HepG2 (cell line): ENCODE data around the gene ARFGAP1. TPM values are rescaled to one million over a fixed set of nuclear protein-coding genes. Genes with fewer than 3 reads are reported as not detected.
A peak's percentile ranks its signal among the peaks of the same experiment; 100 is the strongest.

ENCODE experiments used
- AHR ChIP-seq: IDR thresholded peaks from 2 replicates; pipeline ENCODE4 v1.6.1; 2018; ENCODE audit warnings: missing genetic modification reagents, missing compliant biosample characterization
- ASH2L ChIP-seq: fragments of 300-600, 200-600 bp; sonication (generic); IDR thresholded peaks from 2 replicates; pipeline ENCODE4 v1.7.0; 2017; ENCODE audit warnings: low read depth, mild to moderate bottlenecking, moderate library complexity, mixed read lengths, low read length; ENCODE audit not compliant: insufficient read length
- ATAD3A ChIP-seq: sonication (generic); formaldehyde crosslinking; IDR thresholded peaks from 2 replicates; pipeline ENCODE4 v1.4.0; 2020; ENCODE audit warnings: missing genetic modification reagents
- ETS1 ChIP-seq: sonication (generic); formaldehyde crosslinking; IDR thresholded peaks from 2 replicates; pipeline ENCODE4 v1.4.0; 2020; ENCODE audit warnings: missing genetic modification reagents
- HDAC1 ChIP-seq: sonication (generic); formaldehyde crosslinking; IDR thresholded peaks from 2 replicates; pipeline ENCODE4 v1.5.1; 2020; ENCODE audit warnings: mild to moderate bottlenecking, missing genetic modification reagents
- HIVEP1 ChIP-seq: sonication (generic); formaldehyde crosslinking; IDR thresholded peaks from 2 replicates; pipeline ENCODE4 v1.4.0; 2020; ENCODE audit warnings: mild to moderate bottlenecking, missing genetic modification reagents
- IRF1 ChIP-seq: sonication (generic); formaldehyde crosslinking; IDR thresholded peaks from 2 replicates; pipeline ENCODE4 v1.4.0; 2020; ENCODE audit warnings: low read depth, mild to moderate bottlenecking, missing genetic modification reagents
- KAT7 ChIP-seq: IDR thresholded peaks from 2 replicates; pipeline ENCODE4 v1.6.1; 2018; ENCODE audit warnings: borderline replicate concordance, missing compliant biosample characterization
- KDM6A ChIP-seq: IDR thresholded peaks from 2 replicates; pipeline ENCODE4 v1.6.1; 2016; ENCODE audit warnings: low read depth
- MXD4 ChIP-seq: IDR thresholded peaks from 2 replicates; pipeline ENCODE4 v1.6.1; 2016; ENCODE audit warnings: mild to moderate bottlenecking, missing biosample characterization, missing genetic modification reagents
- NFYC ChIP-seq: IDR thresholded peaks from 2 replicates; pipeline ENCODE4 v1.6.1; 2016; ENCODE audit warnings: missing genetic modification reagents, missing compliant biosample characterization
- NKX3-1 ChIP-seq: sonication (generic); formaldehyde crosslinking; IDR thresholded peaks from 2 replicates; pipeline ENCODE4 v1.5.0; 2020; ENCODE audit warnings: missing genetic modification reagents
- SMC3 ChIP-seq: IDR thresholded peaks from 2 replicates; pipeline ENCODE4 v1.6.1; 2011; ENCODE audit warnings: low read length, improper control_type of control experiment
- SNAI1 ChIP-seq: sonication (generic); formaldehyde crosslinking; IDR thresholded peaks from 2 replicates; pipeline ENCODE4 v1.5.0; 2020; ENCODE audit warnings: mild to moderate bottlenecking, missing genetic modification reagents, borderline replicate concordance
- SP140L ChIP-seq: sonication (generic); formaldehyde crosslinking; IDR thresholded peaks from 2 replicates; pipeline ENCODE4 v1.4.0; 2020; ENCODE audit warnings: missing genetic modification reagents, borderline replicate concordance
- SRF ChIP-seq: IDR thresholded peaks from 2 replicates; pipeline ENCODE4 v1.6.1; 2011; ENCODE audit warnings: mild to moderate bottlenecking, low read depth, low read length, moderate library complexity
- SRSF1 ChIP-seq: fragments of 200-400 bp; formaldehyde crosslinking; optimal IDR thresholded peaks from 2 replicates; pipeline ENCODE3; 2017; ENCODE audit warnings: mild to moderate bottlenecking, low read depth, low read length, moderate library complexity
- SRSF4 ChIP-seq: fragments of 200-400 bp; formaldehyde crosslinking; IDR thresholded peaks from one replicate; pipeline ENCODE4 v1.6.1; 2018; ENCODE audit warnings: mild to moderate bottlenecking, low read depth, low read length, moderate library complexity; ENCODE audit not compliant: poor library complexity, severe bottlenecking
- TGIF2 ChIP-seq: IDR thresholded peaks from 2 replicates; pipeline ENCODE4 v1.6.1; 2016; ENCODE audit warnings: control low read depth, missing compliant biosample characterization
- ZFYVE20 ChIP-seq: sonication (generic); formaldehyde crosslinking; IDR thresholded peaks from 2 replicates; pipeline ENCODE4 v1.8.0; 2023; ENCODE audit warnings: low read depth, mild to moderate bottlenecking, moderate library complexity, missing genetic modification reagents, borderline replicate concordance
- ZKSCAN8 ChIP-seq: IDR thresholded peaks from 2 replicates; pipeline ENCODE4 v1.6.1; 2016; ENCODE audit warnings: borderline replicate concordance, missing genetic modification reagents, missing compliant biosample characterization
- ZNF205 ChIP-seq: IDR thresholded peaks from 2 replicates; pipeline ENCODE4 v1.6.1; 2018; ENCODE audit warnings: missing biosample characterization, missing genetic modification reagents
- ZNF234 ChIP-seq: sonication (generic); formaldehyde crosslinking; conservative IDR thresholded peaks from 2 replicates; pipeline ENCODE4 v1.5.1; 2020; ENCODE audit warnings: mild to moderate bottlenecking, missing genetic modification reagents
- ZNF280D ChIP-seq: sonication (generic); formaldehyde crosslinking; IDR thresholded peaks from 2 replicates; pipeline ENCODE4 v1.5.1; 2020; ENCODE audit warnings: mild to moderate bottlenecking, missing genetic modification reagents
- ZNF747 ChIP-seq: sonication (generic); formaldehyde crosslinking; IDR thresholded peaks from 2 replicates; pipeline ENCODE4 v1.8.1; 2023; ENCODE audit warnings: missing genetic modification reagents, mild to moderate bottlenecking, borderline replicate concordance
- ZNF878 ChIP-seq: sonication (generic); formaldehyde crosslinking; IDR thresholded peaks from 2 replicates; pipeline ENCODE4 v1.8.1; 2023; ENCODE audit warnings: mild to moderate bottlenecking, missing genetic modification reagents, moderate library complexity
- ZSCAN21 ChIP-seq: sonication (generic); formaldehyde crosslinking; IDR thresholded peaks from 2 replicates; pipeline ENCODE4 v1.8.0; 2022; ENCODE audit warnings: mild to moderate bottlenecking, missing genetic modification reagents, moderate library complexity, borderline replicate concordance
- polyA plus RNA-seq, 8 experiments: library from polyadenylated mRNA; depleted of rRNA in 3 of 8; stranded (reverse) in 7 of 8; unstranded in 1 of 8; fragments of >200 nt; fragmentation: Illumina TruSeq in 4 of 8; extraction: Trizol in 4 of 8; gene quantifications; 2 replicates each; pipeline versions ENCODE4 v1.2.1 to v1.2.3, GENCODE V29; 2011 to 2016; ENCODE audit warnings: low read depth in 4 of 8, missing spikeins in 1 of 8, mixed read lengths in 1 of 8; ENCODE audit not compliant: insufficient read depth in 1 of 8
- total RNA-seq, 5 experiments: library from RNA; depleted of rRNA; stranded (reverse); fragments of >200 nt; fragmentation: Illumina TruSeq; extraction: Trizol; gene quantifications; 2 replicates each; pipeline ENCODE4 v1.2.3, GENCODE V29; 2016; ENCODE audit warnings: low read depth in 1 of 5

ARFGAP1 gene
- total and polyA plus RNA-seq, 2 of the 13 experiments (the other 11 are each of a cell fraction or from before 2014, with no cell fraction given), result 132 TPM

GRCh38 chr20:63273635-63274380 is 1.2 kb downstream of the ARFGAP1 start (continued):
- TF ChIP-seq ZSCAN21 (CRISPR knock-in tag) (peak; percentile 38; the same call in 1 of the 2 replicates), SRF (no peak), KAT7 (CRISPR knock-in tag) (no peak), ZNF280D (no peak), ASH2L (peak; percentile 35), IRF1 (CRISPR knock-in tag) (no peak), TGIF2 (CRISPR knock-in tag) (peak; percentile 69; the same call in 1 of the 2 replicates), ZNF234 (CRISPR knock-in tag) (no peak), SMC3 (no peak), MXD4 (CRISPR knock-in tag) (no peak), NFYC (CRISPR knock-in tag) (no peak), ZFYVE20 (CRISPR knock-in tag) (no peak), ZNF205 (CRISPR knock-in tag) (0 out of 2 replicates have a peak, but pooled peaks have one; percentile 21), KDM6A (no peak), SRSF1 (no peak), ETS1 (no peak), ATAD3A (CRISPR knock-in tag) (0 out of 2 replicates have a peak, but pooled peaks have one; percentile 71), SRSF4 (no peak), HIVEP1 (CRISPR knock-in tag) (peak; percentile 71), ZKSCAN8 (CRISPR knock-in tag) (no peak), ZNF878 (CRISPR knock-in tag) (no peak), AHR (CRISPR knock-in tag) (no peak), HDAC1 (peak; percentile 43; the same call in 1 of the 2 replicates), ZNF747 (CRISPR knock-in tag) (no peak), SP140L (CRISPR knock-in tag) (no peak), NKX3-1 (CRISPR knock-in tag) (no peak; the same call in 1 of the 2 replicates), SNAI1 (CRISPR knock-in tag) (no peak)
